Prostate gland (tissue), 2 donors: ENCODE results near the gene STRIP1. TPM values are rescaled to one million over a fixed set of nuclear protein-coding genes. Genes with fewer than 3 reads are reported as not detected.
A peak's percentile ranks its signal among the peaks of the same experiment; 100 is the strongest.

Source experiments
- DNase-seq: peaks from one replicate; pipeline ENCODE4 v3.0.0-alpha.2; 2019; ENCODE audit warnings: low spot score
- H3K27ac ChIP-seq, 2 donors: fragments of 200-600 bp; sonication (generic); 2 replicates each; pipeline ENCODE4 v1.5.1; 2017 to 2019
- H3K27me3 ChIP-seq: fragments of 200-600 bp; sonication (generic); replicated peaks from 2 replicates; pipeline ENCODE4 v1.5.1; 2019; ENCODE audit not compliant: insufficient read depth
- H3K36me3 ChIP-seq, 2 donors: fragments of 200-600 bp; sonication (generic); 1 replicate in 1 of 2; 2 replicates in 1 of 2; pipeline versions ENCODE4 v1.5.1 to v1.8.1; 2017 to 2019
- H3K4me1 ChIP-seq: fragments of 200-600 bp; sonication (generic); replicated peaks from 2 replicates; pipeline ENCODE4 v1.5.1; 2019
- H3K4me3 ChIP-seq, 2 donors: fragments of 200-600 bp; sonication (generic); 2 replicates each; pipeline ENCODE4 v1.5.1; 2017 to 2019
- H3K9me3 ChIP-seq: fragments of 200-600 bp; sonication (generic); 2 replicates; pipeline ENCODE4 v1.5.1; 2017
- CTCF ChIP-seq, 4 experiments: fragments of 200-600 bp in 2 of 4; fragments of 450-650 bp in 2 of 4; sonication (generic) in 2 of 4; IDR thresholded peaks; 1 replicate in 3 of 4; 2 replicates in 1 of 4; pipeline ENCODE4 v1.5.1; 2016 to 2019; ENCODE audit warnings: antibody characterized with exemption in 4 of 4, mild to moderate bottlenecking in 2 of 4, moderate library complexity in 2 of 4
- POLR2A ChIP-seq: fragments of 450-650 bp; IDR thresholded peaks from one replicate; pipeline ENCODE4 v1.6.1; 2016; ENCODE audit warnings: antibody characterized with exemption, mild to moderate bottlenecking
- POLR2AphosphoS5 ChIP-seq: sonication (generic); formaldehyde crosslinking; IDR thresholded peaks from one replicate; pipeline ENCODE4 v1.6.1; 2017; ENCODE audit warnings: antibody characterized with exemption
- WGBS: methylation state at CpG from one replicate; pipeline ENCODE4 v1.1.5; 2018; 5-methylcytosine and 5-hydroxymethylcytosine counted together
- intact Hi-C: fragments of 100-400 bp; cut with DNase I; formaldehyde crosslinking; loops from one replicate; pipeline ENCODE4 v1.14.2; 2022
- total RNA-seq, 2 donors: library from RNA; depleted of rRNA; stranded (reverse); fragments of >200 nt; gene quantifications; one replicate each; pipeline ENCODE4 v1.1.0, GENCODE V29; 2016

STRIP1 gene
- total RNA-seq = 10 to 100 TPM; 36.8 to 73.2 TPM

- Histone ChIP-seq H3K4me1 (peaks cover 3% of the 10 kb centered on the region), H3K27me3 (no peaks in the 10 kb centered on the region), H3K36me3 (peaks cover 11 to 12% of the 10 kb centered on the region in 2 donors), H3K9me3 (no peaks in the 10 kb centered on the region), H3K27ac (peak within 1 kb of the TSS; percentile 84 to 87), H3K4me3 (peak within 1 kb of the TSS; percentile 96 to 97)
- peak; percentile 90 for DNase-seq
- peak; percentile 96 for TF ChIP-seq POLR2AphosphoS5
- peak; percentile 54 for TF ChIP-seq POLR2A
- TF ChIP-seq CTCF (IDR thresholded peaks at IDR 0.05) = peak in 2 of 4 experiments; percentile 7 to 21
- under 1% methylated on average over 61 of the region's 66 CpGs for WGBS
- intact Hi-C loops = no loop called here
Observed at GRCh38 chr1:110034451-110035235, at the start of gene STRIP1. STRIP1 (plus strand) TSS chr1:110034624; CDS start chr1:110034638, 14 bp downstream.

GRCh38 chr1:109985247-109986053 is 49.0 kb upstream of the STRIP1 start:
- Histone ChIP-seq H3K27ac (peak overlapping the region; percentile 97 to 98), H3K4me1 (peaks cover 4% of the 10 kb centered on the region), H3K27me3 (no peaks in the 10 kb centered on the region), H3K36me3 (no peaks in the 10 kb centered on the region), H3K9me3 (no peaks in the 10 kb centered on the region), H3K4me3 (peak overlapping the region; percentile 62 to 86)
- intact Hi-C loops = loop anchor here (2.0 kb wide), 1 partner anchor 439 kb away; no protein-coding TSS in a partner anchor
- 6% methylated on average over 21 of the region's 22 CpGs for WGBS
- TF ChIP-seq POLR2AphosphoS5 (peak; percentile 2), POLR2A (no peak)
- no peak for DNase-seq

- no peaks in the 10 kb centered on the region for H3K36me3 ChIP-seq
- peaks cover 4% of the 10 kb centered on the region for H3K4me1 ChIP-seq
- intact Hi-C loops = no loop called here
- DNase-seq = no peak
- TF ChIP-seq POLR2AphosphoS5 = no peak
- TF ChIP-seq POLR2A = no peak
- no peak for TF ChIP-seq CTCF (IDR thresholded peaks at IDR 0.05)
- no peak overlapping the region for H3K27ac ChIP-seq
- 77% methylated on average over 3 of the region's 3 CpGs for WGBS
- no peaks in the 10 kb centered on the region for H3K9me3 ChIP-seq
- H3K4me3 ChIP-seq = peak overlapping the region; percentile 62 to 86
- H3K27me3 ChIP-seq = no peaks in the 10 kb centered on the region
Observed at GRCh38 chr1:109986054-109986444, 48.4 kb upstream of the STRIP1 start.

- no peaks in the 10 kb centered on the region for H3K36me3 ChIP-seq
- H3K4me3 ChIP-seq = no peak overlapping the region
- H3K9me3 ChIP-seq = no peaks in the 10 kb centered on the region
- WGBS = 92% methylated on average over 3 of the region's 3 CpGs
- H3K27me3 ChIP-seq = no peaks in the 10 kb centered on the region
- peaks cover 4% of the 10 kb centered on the region for H3K4me1 ChIP-seq
- intact Hi-C loops = no loop called here
- no peak for DNase-seq
- no peak for TF ChIP-seq POLR2AphosphoS5
- TF ChIP-seq CTCF (IDR thresholded peaks at IDR 0.05) = no peak
- no peak for TF ChIP-seq POLR2A
- H3K27ac ChIP-seq = no peak overlapping the region
Observed at GRCh38 chr1:109988349-109988914, 46.0 kb upstream of the STRIP1 start.
